Colonic mucosa (tissue), 4 donors: ENCODE results near the gene ZNF383. TPM values are rescaled to one million over a fixed set of nuclear protein-coding genes. Genes with fewer than 3 reads are reported as not detected.

Source experiments
- DNase-seq: peaks from one replicate; pipeline ENCODE4 v3.0.0-alpha.2; 2020
- H3K27ac ChIP-seq: fragments of 200-600 bp; one replicate; pipeline ENCODE4 v1.8.0; 2021
- H3K27me3 ChIP-seq: fragments of 200-600 bp; one replicate; pipeline ENCODE4 v1.8.0; 2021
- H3K36me3 ChIP-seq: fragments of 200-600 bp; one replicate; pipeline ENCODE4 v1.8.0; 2021
- H3K4me1 ChIP-seq: fragments of 200-600 bp; one replicate; pipeline ENCODE4 v1.8.0; 2021; ENCODE audit warnings: mild to moderate bottlenecking
- H3K4me3 ChIP-seq: fragments of 200-600 bp; one replicate; pipeline ENCODE4 v1.8.0; 2021
- H3K9ac ChIP-seq, 2 donors: one replicate each; pipeline ENCODE4 v1.7.0; 2013; ENCODE audit warnings: control low read depth in 2 of 2, low read depth in 2 of 2, low read length in 2 of 2
- H3K9me3 ChIP-seq: fragments of 200-600 bp; one replicate; pipeline ENCODE4 v1.8.0; 2021
- CTCF ChIP-seq: fragments of 200-600 bp; IDR thresholded peaks from one replicate; pipeline ENCODE4 v1.8.0; 2022; ENCODE audit warnings: antibody characterized with exemption, mild to moderate bottlenecking
- intact Hi-C: fragments of 100-400 bp; cut with DNase I; formaldehyde crosslinking; loops from one replicate; pipeline ENCODE4 v1.14.1; 2022
- total RNA-seq, 2 donors: library from RNA; stranded (reverse); fragmentation: NEBNext Ultra II Directional in 1 of 2; extraction: Animal tissue kit (Norgen Biotek cat#: 25700) in 1 of 2; gene quantifications; one replicate each; pipeline ENCODE4 v1.2.1, GENCODE V29; 2021
- donor health status: healthy.
- donor health status: DM: no; HTN: no; CAD: no.
- donor health status: DM: no; HTN: no; CAD: no.

ZNF383 gene
- total RNA-seq, 2 donors from 2014 or later = 5.9 to 7.5 TPM

- Histone ChIP-seq H3K4me1 (no peaks in the 10 kb centered on the region), H3K36me3 (no peaks in the 10 kb centered on the region), H3K4me3 (peak overlapping the region; percentile 88), H3K27ac (peak overlapping the region; percentile 91), H3K9ac (peak overlapping the region; percentile 61 to 94), H3K9me3 (no peaks in the 10 kb centered on the region), H3K27me3 (no peaks in the 10 kb centered on the region)
- intact Hi-C loops = no loop called here
- no peak for TF ChIP-seq CTCF
- no peak for DNase-seq
Observed at GRCh38 chr19:37217480-37217774, 587 bp upstream of the ZNF383 start.

- TF ChIP-seq CTCF = no peak
- intact Hi-C loops = no loop called here
- no peaks in the 10 kb centered on the region for H3K4me1 ChIP-seq
- DNase-seq = no peak
- peak overlapping the region; percentile 81 to 94 for H3K9ac ChIP-seq
- no peaks in the 10 kb centered on the region for H3K36me3 ChIP-seq
- H3K4me3 ChIP-seq = peak overlapping the region; percentile 88
- H3K27me3 ChIP-seq = no peaks in the 10 kb centered on the region
- peak overlapping the region; percentile 91 for H3K27ac ChIP-seq
- no peaks in the 10 kb centered on the region for H3K9me3 ChIP-seq
Observed at GRCh38 chr19:37218592-37218935, 550 bp downstream of the ZNF383 start.

DNA sequence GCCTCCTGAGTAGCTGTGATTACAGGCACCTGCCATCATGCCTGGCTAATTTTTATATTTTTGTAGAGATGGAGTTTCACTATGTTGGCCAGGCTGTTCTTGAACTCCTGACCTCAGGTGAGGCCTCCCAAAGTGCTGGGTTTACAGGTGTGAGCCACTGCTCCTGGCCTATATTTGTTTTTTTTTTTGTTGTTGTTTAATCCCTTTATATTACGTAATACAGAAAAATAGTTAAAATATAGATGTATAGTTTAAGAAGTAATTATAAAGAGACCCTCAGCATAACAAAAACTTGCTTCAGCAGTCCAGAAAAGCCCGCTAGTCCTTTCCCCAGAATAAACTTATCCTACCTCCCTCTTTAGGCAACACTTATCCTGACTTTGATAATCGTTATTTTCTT lies 2.4 kb downstream of the ZNF383 start:
- intact Hi-C loops = no loop called here
- DNase-seq = no peak
- H3K36me3 ChIP-seq = no peaks in the 10 kb centered on the region

GRCh38 chr19:37221136-37221535 lies 3.1 kb downstream of the ZNF383 start:
- intact Hi-C loops = no loop called here
- Histone ChIP-seq H3K9me3 (no peaks in the 10 kb centered on the region), H3K4me1 (no peaks in the 10 kb centered on the region), H3K27me3 (no peaks in the 10 kb centered on the region), H3K4me3 (no peak overlapping the region), H3K9ac (no peak overlapping the region), H3K36me3 (peaks cover 3% of the 10 kb centered on the region), H3K27ac (no peak overlapping the region)
- TF ChIP-seq CTCF = no peak
- DNase-seq = no peak

More for the DNA sequence above, 2.4 kb downstream of the ZNF383 start:
- no peaks in the 10 kb centered on the region for H3K9me3 ChIP-seq
- no peak overlapping the region for H3K27ac ChIP-seq
- H3K4me3 ChIP-seq = no peak overlapping the region
- TF ChIP-seq CTCF = no peak
- no peaks in the 10 kb centered on the region for H3K4me1 ChIP-seq
- H3K27me3 ChIP-seq = no peaks in the 10 kb centered on the region
- no peak overlapping the region for H3K9ac ChIP-seq

DNA sequence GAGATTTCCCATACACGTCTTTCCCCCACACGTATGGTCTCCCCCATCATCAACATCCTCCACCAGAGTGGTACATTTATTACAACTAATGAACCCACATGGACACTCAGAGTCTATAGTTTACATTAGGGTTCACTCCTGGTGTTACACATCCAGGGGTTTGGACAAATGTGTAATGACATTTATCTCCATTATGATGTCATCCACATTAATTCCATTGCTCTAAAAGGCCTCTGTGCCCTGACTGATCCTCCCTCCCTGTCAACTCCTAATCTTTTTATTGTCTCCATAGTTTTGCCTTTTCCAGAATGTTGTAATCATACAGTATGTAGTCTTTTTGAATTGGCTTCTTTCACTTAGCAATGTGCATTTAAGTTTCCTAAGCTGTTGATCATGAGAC lies 8.2 kb downstream of the ZNF383 start:
- H3K9me3 ChIP-seq = no peaks in the 10 kb centered on the region
- no peak overlapping the region for H3K9ac ChIP-seq
- TF ChIP-seq CTCF = no peak
- no peak overlapping the region for H3K27ac ChIP-seq
- H3K4me1 ChIP-seq = no peaks in the 10 kb centered on the region
- no peak for DNase-seq
- intact Hi-C loops = no loop called here
- peaks cover 25% of the 10 kb centered on the region for H3K36me3 ChIP-seq
- H3K27me3 ChIP-seq = no peaks in the 10 kb centered on the region
- H3K4me3 ChIP-seq = no peak overlapping the region

GRCh38 chr19:37227996-37228395 lies 10.0 kb downstream of the ZNF383 start:
- Histone ChIP-seq H3K27me3 (no peaks in the 10 kb centered on the region), H3K9ac (no peak overlapping the region), H3K4me3 (no peak overlapping the region), H3K36me3 (peaks cover 25% of the 10 kb centered on the region), H3K9me3 (no peaks in the 10 kb centered on the region), H3K27ac (no peak overlapping the region), H3K4me1 (no peaks in the 10 kb centered on the region)
- intact Hi-C loops = no loop called here
- no peak for DNase-seq
- TF ChIP-seq CTCF = peak; percentile 20
